GM12872 (cell line): ENCODE measurements around the gene KIAA1210.

Experiments
- TF ChIP-seq, protein P1 (sequence below): IDR thresholded peaks from 3 replicates; pipeline ENCODE4 v1.5.1; 2011; ENCODE audit warnings: low read depth, mild to moderate bottlenecking, low read length, moderate library complexity; ENCODE audit not compliant: insufficient read depth

The KIAA1210 gene

GRCh38 chrX:119041175-119041574 lies 86.4 kb downstream of the KIAA1210 start:
- TF ChIP-seq, protein P1, sequence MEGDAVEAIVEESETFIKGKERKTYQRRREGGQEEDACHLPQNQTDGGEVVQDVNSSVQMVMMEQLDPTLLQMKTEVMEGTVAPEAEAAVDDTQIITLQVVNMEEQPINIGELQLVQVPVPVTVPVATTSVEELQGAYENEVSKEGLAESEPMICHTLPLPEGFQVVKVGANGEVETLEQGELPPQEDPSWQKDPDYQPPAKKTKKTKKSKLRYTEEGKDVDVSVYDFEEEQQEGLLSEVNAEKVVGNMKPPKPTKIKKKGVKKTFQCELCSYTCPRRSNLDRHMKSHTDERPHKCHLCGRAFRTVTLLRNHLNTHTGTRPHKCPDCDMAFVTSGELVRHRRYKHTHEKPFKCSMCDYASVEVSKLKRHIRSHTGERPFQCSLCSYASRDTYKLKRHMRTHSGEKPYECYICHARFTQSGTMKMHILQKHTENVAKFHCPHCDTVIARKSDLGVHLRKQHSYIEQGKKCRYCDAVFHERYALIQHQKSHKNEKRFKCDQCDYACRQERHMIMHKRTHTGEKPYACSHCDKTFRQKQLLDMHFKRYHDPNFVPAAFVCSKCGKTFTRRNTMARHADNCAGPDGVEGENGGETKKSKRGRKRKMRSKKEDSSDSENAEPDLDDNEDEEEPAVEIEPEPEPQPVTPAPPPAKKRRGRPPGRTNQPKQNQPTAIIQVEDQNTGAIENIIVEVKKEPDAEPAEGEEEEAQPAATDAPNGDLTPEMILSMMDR: no peak

DNA sequence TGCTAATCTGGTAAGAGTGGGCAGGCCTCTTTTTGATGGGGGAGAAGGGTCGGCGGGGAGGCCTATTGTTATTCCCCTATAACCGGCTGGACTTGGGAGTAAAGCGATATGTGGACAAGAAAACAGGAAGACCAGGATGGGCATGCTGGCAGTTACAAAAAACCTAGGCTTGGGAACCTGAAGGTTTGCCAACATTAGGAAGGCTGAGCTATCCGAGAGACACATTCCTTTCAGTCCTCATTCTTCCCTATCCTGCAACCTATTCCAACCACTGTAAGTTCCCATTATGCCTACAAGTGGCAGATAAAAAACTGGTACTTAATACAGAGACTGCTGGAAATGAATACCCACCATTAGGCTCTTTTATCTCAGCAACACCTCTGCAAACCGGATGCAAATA lies 87.2 kb downstream of the KIAA1210 start:
- TF ChIP-seq, protein P1: no peak

- TF ChIP-seq, protein P1: no peak
Measured at GRCh38 chrX:119036107-119037029, 91.2 kb downstream of the KIAA1210 start.

GRCh38 chrX:119030990-119031389 lies 96.6 kb downstream of the KIAA1210 start:
- TF ChIP-seq, protein P1: no peak

DNA sequence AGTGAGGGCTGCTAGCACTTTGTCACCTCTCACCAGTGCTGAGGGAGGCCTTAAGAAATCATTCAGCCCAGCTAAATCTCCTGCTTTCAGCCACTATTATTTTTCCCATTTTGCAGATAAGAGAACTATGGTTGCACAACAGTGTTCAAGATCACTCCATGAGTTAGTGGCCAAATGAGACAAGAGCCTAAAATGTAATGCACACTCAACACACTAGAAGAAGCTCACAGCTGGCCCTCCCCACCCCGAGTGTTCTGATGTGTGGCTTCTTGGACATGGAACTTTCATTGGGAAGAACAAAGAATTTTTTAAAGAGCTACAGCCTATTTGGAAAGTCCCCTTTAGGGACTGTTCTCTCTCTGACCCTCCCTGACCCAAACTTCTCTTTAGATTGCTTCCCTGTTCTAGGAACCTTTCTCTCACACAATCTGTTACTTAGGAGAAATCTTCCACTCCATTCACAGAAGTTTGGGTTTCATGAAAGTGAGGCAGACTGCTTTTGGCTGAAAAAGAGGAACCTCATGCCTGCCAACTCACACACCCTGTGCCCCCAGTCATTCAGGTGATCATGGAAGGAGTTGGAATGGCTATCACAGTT lies 98.8 kb downstream of the KIAA1210 start:
- TF ChIP-seq, protein P1: no peak
